Epithelial cell of proximal tubule (primary cell): ENCODE data around the gene MEF2C. TPM values are rescaled to one million over a fixed set of nuclear protein-coding genes. Genes with fewer than 3 reads are reported as not detected.

ENCODE experiments used
- DNase-seq: peaks from one replicate; pipeline ENCODE4 v3.0.0-alpha.2; 2011; ENCODE audit warnings: low read depth
- H3K4me3 ChIP-seq: 2 replicates; pipeline ENCODE4 v1.5.1; 2011; ENCODE audit warnings: low read depth, mild to moderate bottlenecking, low read length
- total RNA-seq: library from RNA; depleted of rRNA; stranded (reverse); fragments of >200 nt; gene quantifications from 2 replicates; pipeline ENCODE4 v1.2.3, GENCODE V29; 2015
- TF ChIP-seq, protein P1 (sequence below): conservative IDR thresholded peaks from 2 replicates; pipeline ENCODE4 v1.5.1; 2012; ENCODE audit warnings: low read depth, mild to moderate bottlenecking, low read length

The MEF2C gene
- total RNA-seq, 1 donor from 2014 or later = 6.3 TPM

- peak overlapping the region; percentile 69 for H3K4me3 ChIP-seq
- DNase-seq = no peak
- TF ChIP-seq, protein P1, sequence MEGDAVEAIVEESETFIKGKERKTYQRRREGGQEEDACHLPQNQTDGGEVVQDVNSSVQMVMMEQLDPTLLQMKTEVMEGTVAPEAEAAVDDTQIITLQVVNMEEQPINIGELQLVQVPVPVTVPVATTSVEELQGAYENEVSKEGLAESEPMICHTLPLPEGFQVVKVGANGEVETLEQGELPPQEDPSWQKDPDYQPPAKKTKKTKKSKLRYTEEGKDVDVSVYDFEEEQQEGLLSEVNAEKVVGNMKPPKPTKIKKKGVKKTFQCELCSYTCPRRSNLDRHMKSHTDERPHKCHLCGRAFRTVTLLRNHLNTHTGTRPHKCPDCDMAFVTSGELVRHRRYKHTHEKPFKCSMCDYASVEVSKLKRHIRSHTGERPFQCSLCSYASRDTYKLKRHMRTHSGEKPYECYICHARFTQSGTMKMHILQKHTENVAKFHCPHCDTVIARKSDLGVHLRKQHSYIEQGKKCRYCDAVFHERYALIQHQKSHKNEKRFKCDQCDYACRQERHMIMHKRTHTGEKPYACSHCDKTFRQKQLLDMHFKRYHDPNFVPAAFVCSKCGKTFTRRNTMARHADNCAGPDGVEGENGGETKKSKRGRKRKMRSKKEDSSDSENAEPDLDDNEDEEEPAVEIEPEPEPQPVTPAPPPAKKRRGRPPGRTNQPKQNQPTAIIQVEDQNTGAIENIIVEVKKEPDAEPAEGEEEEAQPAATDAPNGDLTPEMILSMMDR = no peak
Observed at GRCh38 chr5:88882276-88883038, 527 bp downstream of the MEF2C start.

DNA sequence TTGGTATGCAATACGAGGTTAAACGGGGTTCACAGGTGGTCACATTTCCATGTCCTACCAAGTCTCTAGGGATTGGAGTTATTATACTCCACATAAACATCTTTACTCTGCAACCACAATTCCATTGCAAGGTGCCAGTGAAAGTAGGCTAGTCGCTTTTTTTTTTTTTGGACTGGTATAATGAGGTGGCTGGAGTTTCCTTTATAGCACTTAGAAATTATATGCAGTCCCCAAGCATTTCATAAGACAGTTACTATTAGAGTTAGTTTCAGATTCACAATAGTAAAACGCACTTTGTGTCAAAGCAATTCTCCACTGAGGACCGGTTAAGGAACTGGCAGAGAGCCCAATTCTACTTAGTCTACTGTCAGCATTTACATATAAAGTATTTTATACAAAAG lies 1.4 kb downstream of the MEF2C start:
- TF ChIP-seq, protein P1 = no peak
- peak overlapping the region; percentile 69 for H3K4me3 ChIP-seq
- DNase-seq = no peak

DNA sequence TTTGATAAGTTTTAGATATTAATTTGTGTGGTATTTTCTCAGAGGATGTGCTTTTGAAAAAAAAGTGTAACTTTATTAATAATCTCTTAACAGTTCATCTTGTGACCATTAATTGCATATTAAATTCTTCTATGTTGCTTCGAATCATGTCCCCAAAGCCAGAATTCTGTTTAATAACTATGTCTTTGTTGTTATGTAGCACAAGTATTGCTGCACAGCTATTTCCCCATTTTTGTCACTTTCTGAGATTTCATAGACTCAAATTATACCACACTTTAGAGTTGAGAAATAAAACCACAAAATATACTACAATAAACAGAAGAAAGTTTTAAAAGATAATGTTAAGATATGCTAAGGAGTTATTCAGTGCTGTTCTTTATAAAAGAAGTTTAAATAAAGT lies 2.8 kb downstream of the MEF2C start:
- DNase-seq = no peak
- H3K4me3 ChIP-seq = no peak overlapping the region
- TF ChIP-seq, protein P1 = no peak

DNA sequence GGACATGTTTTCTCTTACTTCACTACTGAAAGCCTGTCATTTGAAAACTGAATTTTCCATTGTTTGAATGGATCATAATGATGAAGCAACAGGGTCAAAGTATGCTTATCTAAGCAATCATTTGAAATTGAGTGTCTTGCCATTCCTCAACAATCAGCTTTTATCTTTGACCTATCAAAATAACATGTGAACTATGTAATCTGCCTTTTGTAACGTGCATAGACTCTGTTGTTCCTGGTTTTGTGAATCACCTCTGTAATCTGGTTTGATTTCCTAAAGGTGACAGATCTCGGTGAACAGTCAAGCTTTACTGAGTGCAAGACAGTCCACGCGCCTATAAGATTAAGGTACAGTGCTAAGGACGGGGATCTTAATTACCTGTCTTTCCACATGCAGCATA lies 3.3 kb downstream of the MEF2C start:
- H3K4me3 ChIP-seq = no peak overlapping the region
- TF ChIP-seq, protein P1 = no peak
- DNase-seq = no peak

DNA sequence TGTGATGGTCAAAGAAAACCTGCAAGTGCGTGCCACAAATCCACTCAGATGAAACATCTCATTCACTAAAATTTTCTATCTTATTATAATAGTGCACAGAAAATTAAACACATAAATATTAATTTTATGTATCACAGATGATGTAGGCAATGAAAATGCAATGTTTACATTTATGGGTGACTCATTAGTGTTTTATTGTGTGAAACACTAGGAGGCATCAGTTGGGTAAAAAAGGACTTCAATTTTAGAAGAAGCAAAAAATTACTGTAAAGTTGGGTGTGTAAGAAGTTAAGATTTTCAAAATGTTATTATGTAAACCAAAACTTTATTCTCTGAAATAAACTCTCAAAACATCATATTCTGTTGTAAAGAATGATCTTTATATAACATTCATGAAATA lies 4.0 kb downstream of the MEF2C start:
- no peak for DNase-seq
- H3K4me3 ChIP-seq = no peak overlapping the region
- TF ChIP-seq, protein P1 = no peak

- H3K4me3 ChIP-seq = no peak overlapping the region
- TF ChIP-seq, protein P1 = no peak
- no peak for DNase-seq
Observed at GRCh38 chr5:88877826-88878225, 5.2 kb downstream of the MEF2C start.

DNA sequence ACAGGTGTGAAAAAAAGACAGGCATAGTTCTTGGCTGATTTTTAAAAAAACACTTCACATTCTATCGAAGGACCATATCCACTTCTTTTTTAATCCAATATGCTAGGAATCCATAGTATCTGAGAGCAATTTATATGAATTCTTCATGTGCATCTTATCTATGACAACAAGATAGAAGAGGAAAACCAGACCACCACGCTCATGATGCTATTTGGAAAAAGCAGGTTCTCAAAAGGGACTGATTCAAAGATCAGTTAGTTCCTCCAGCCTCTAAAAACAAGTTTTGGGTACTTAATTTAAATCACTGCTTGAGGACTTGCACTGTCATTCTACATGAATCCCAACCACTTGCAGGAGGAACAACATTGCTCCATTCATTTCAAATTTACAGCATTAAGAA lies 6.3 kb downstream of the MEF2C start:
- TF ChIP-seq, protein P1 = no peak
- no peak for DNase-seq
- no peak overlapping the region for H3K4me3 ChIP-seq
